Caki2 (cell line): ENCODE data around the gene FMNL2. TPM values are rescaled to one million over a fixed set of nuclear protein-coding genes. Genes with fewer than 3 reads are reported as not detected.

Source experiments
- DNase-seq: peaks from one replicate; pipeline ENCODE4 v3.0.0-alpha.2; 2015; ENCODE audit warnings: low read depth
- in situ Hi-C: cut with HindIII; loops from 2 replicates; pipeline ENCODE4 v1.10.0; 2016; ENCODE audit warnings: low sequenced_read_pairs, low pct_unique_long_range_greater_than_20kb, mixed read lengths
- total RNA-seq: library from RNA; depleted of rRNA; stranded (reverse); fragments of >200 nt; shearing (Covaris generic); gene quantifications from 2 replicates; pipeline ENCODE4 v1.2.3, GENCODE V29; 2014; ENCODE audit warnings: low replicate concordance

The FMNL2 gene
- total RNA-seq, 1 experiment from 2014 or later: 15.8 TPM

DNA sequence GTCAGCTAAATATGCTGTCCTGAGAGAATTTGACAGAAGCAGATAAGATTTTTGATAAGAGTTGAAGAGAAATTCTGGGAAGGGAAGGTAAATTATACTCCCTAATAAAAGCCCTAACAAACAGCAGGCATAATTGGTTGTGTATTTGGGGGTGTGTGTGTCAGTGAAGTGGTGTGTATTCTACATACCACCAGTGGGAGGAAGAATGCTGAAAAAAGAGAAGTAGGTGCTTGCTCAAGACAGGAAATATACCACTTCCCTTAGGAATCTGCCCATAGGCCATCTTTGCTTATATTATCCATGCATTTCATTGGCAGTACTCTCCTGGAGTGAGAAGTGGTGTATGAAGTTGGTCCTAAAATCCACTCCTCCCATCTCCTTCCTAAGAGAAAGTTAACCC is 76.2 kb downstream of the FMNL2 start:
- in situ Hi-C loops: no loop called here
- DNase-seq: no peak

- in situ Hi-C loops: no loop called here
- no peak for DNase-seq
These were observed 78.5 kb downstream of the FMNL2 start for GRCh38 chr2:152413228-152414030.

DNA sequence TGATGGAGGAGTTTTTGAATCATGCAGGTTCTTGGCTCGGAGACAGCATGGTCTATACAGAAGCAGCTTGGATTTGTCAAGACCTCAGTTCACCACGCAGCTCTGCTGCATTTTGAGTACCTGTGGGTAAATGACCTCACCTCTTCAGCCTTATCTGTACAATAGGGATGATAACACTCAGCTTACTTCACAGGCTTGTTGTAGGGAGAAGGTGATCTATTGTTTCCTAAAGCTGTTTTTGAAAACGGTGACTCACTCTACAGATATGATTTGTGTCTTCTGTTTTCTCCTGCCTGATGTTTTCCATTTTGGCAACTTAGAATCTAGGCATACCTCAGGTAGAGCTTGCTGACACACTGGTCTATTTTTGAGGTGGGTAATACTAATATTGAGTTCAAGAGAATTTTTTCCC is 80.3 kb downstream of the FMNL2 start:
- no peak for DNase-seq
- in situ Hi-C loops: no loop called here

DNA sequence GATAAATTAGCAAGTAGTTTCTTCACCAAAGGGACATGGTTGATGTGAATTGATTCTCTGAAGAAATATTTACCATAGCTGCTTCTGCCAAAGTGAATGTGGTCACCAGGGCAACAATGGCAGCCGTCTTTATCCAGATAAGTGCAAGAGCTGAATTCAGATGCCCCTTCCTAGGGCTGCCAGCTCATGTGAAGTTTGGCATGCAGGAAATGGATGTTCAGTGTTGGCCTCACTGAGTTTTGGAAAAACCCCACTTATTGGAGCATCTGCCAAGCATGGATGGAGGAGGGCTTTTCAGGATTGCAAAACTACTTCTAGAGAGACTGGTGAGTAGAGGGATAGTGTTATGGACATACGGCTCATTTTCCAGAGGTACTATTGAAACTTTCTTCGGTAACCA is 80.8 kb downstream of the FMNL2 start:
- no peak for DNase-seq

DNA sequence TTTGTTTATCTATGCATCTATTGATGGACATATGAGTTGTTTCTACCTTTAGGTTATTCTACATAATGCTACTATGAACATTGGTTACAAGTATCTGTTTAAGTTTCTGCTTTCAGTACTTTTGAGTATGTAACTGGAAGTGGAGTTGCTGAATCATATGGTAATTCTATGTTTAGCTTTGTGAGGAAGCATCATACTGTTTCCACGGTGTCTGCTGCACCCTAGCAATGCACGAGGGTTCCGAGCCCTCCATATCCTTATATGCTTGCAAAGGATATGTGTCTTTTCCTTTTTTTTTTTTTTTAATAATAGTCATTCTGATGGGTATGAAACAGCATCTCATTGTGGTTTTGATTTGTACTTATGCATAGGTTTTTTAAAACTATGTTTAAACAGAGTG is 83.7 kb downstream of the FMNL2 start:
- in situ Hi-C loops: no loop called here
- DNase-seq: no peak

More for the DNA sequence above, 80.8 kb downstream of the FMNL2 start:
- in situ Hi-C loops: no loop called here

GRCh38 chr2:152419944-152420343 is 85.0 kb downstream of the FMNL2 start:
- DNase-seq: no peak
- in situ Hi-C loops: no loop called here

DNA sequence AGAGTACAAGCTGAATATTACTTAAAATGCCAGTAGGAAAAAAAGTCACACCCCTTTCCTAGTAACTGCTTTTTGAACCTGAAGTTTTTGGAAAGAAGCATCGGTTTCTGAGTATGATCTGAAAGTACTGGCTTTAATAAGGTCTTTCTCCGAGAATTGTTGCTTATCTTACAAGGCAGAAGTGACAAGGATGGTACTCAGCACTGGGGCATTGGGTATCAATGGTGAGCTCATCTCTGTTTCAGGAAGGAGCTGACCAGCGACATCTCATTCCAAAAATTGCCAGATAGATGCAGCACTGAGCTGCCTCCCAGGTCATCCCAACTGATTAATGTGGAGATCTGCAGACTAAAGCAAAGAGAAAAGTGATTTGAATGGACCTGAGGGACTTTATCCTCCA is 85.4 kb downstream of the FMNL2 start:
- in situ Hi-C loops: no loop called here
- no peak for DNase-seq

DNA sequence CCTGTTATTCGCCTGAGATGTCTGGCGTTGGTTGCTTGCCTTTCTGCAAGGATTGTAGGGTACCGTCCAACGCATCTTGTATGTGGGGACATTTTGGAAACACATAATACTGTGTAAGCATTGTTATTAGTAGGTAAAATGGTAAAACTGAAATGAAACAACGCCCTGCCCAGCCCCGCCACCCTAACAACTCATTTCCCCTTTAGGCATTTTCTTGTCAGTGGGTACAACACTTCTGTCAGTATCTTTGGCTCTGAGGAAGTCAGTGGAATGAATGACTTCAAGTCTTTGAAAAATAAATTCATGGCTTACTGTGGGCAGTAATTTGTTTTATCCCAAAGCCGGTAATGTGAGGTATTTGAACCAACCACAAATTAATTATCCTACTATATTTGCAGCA is 86.0 kb downstream of the FMNL2 start:
- DNase-seq: no peak
- in situ Hi-C loops: no loop called here

DNA sequence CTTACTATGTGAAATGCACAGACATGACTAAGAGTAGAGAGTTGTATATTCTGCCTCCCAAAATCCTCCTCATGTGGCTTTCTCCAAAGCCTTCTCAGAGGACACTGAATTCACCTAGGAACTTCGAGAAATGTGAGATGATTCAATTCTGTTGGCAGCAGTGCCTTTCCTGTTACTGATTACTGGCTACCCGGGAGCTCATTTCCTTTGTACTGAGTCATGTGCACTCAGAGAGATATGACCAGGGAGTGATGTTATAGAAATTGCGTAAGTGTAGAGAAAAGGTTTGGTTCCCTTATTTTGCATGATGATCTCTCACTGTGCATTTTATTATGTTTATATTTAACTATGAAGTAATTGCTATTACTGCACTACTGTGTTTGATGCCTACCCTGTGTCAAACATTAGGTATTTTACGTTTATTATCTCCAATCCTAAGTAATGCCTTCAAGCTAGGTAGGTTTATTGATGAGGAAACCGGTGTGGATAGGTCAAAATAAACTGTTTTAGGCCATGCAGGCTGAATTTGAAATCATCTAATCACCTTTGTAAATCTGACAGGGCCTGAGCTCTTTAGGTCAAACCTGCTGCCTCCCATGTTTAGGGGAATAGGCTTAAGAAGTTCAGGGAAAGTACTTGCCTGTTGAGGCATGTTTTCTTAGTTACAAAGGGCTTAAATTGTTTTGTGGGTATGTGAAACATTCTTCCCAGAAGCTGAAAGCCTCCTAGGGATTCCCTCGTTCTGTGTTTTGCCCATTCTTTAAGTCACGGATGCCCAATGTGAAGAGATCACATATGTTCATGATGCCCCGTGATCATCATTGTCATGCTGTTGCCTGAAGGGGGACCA is 86.8 kb downstream of the FMNL2 start:
- in situ Hi-C loops: no loop called here
- peak; percentile 93 for DNase-seq

GRCh38 chr2:152423684-152424083 is 88.7 kb downstream of the FMNL2 start:
- in situ Hi-C loops: no loop called here
- DNase-seq: no peak

- DNase-seq: peak; percentile 34
- in situ Hi-C loops: no loop called here
These were observed 91.1 kb downstream of the FMNL2 start for GRCh38 chr2:152425765-152426727.

- in situ Hi-C loops: no loop called here
- no peak for DNase-seq
These were observed 91.8 kb downstream of the FMNL2 start for GRCh38 chr2:152426801-152427200.

GRCh38 chr2:152427902-152428301 is 92.9 kb downstream of the FMNL2 start:
- DNase-seq: no peak
- in situ Hi-C loops: no loop called here

DNA sequence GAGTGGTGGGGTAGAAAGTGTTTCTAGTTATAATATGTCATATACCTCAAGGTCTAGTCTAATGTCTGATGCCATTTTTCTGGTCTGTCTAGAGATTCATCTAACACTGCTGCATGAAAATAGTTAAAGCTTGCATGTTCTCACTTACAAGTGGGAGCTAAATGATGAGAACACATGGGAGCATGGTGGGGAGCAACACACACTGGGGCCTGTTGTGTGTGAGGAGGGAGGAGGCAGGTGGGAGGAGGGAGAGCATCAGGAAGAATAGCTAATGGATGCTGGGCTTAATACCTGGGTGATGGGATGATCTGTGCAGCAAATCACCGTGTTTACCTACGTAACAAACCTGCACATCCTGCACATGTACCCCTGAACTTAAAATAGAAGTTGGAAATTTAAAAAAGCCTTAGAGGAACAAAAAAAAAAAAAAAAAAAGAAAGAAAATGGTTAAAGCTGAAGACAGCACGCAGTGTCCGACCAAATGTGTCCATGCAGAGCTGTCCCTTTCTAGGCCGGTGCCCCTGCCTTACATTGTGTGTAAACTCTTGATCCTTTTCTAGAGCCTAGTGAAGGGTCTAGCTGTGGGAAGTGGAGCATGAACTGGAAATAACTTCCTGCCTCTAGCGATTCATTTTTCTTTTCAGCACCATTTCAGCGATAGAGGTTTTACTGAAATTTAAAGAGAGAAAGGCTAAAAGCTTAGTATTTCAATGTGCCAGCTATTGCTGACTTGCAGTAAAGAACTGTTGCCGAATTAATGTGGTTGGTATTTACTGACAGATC is 94.0 kb downstream of the FMNL2 start:
- DNase-seq: no peak
- in situ Hi-C loops: no loop called here

- in situ Hi-C loops: no loop called here
- no peak for DNase-seq
These were observed 95.9 kb downstream of the FMNL2 start for GRCh38 chr2:152430876-152431275.

DNA sequence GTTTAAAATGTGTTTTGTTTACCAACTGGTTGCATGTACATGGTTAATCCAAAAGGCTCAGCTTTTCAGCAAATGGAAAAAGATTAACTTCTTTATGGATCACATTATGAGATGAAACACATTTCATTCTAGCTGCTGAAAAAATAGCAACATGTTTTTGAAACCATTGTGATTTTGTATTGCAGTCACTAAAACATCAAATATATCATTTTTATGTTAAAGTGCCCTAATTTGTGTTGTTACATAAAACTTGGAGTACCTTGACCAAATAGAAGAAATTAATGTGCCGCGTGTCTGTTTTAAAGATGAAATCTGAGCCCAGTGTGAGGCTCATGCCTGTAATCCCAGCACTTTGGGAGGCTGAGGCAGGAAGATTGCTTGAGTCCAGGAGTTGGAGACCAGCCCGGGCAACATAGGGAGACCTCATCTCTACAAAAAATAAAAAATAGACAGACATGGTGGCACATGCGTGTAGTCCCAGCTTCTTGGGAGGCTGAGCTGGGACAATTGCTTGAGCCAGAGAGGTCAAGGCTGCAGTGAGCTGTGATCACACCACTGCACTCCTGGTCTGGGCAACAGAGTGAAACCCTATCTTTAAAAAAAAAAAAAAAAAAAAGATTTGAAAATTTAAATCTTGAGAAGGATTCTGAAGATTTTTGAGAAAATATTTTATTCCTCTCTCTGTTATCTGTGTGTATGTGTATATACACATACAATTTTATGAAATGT is 96.6 kb downstream of the FMNL2 start:
- in situ Hi-C loops: no loop called here
- no peak for DNase-seq

DNA sequence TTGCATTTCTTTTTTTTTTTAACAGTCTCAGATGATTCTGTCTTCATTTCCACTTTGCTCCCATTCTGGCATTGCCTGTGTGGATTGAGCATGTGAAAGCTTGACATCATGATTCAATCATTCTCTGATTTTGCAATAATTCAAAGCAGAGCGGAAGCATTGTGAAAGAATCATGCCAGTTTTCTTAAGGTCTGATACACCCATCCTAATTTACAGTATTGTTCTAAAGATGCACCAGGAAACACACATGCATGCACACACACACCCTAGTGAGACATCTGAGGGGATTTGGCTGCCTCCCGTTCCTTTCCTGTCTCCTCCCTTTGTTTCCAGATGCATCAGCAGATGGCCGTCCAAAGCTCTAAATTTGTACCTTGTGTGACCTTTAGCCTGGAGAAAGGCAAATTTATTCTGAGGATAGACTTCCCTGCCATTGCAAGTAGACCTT is 97.3 kb downstream of the FMNL2 start:
- DNase-seq: peak; percentile 39
- in situ Hi-C loops: no loop called here
